IPS DF 4.7 (cell line): Measurements from ENCODE around the gene MTA1.

Experiments
- DNase-seq: peaks from one replicate; pipeline ENCODE4 v3.0.0-alpha.2; 2013; ENCODE audit warnings: low spot score; ENCODE audit errors: extremely low read depth

Gene MTA1

GRCh38 chr14:105408592-105408991 is 11.0 kb upstream of the MTA1 start:
- no peak for DNase-seq

- DNase-seq = no peak
Measured at GRCh38 chr14:105409364-105409763, 10.3 kb upstream of the MTA1 start.

GRCh38 chr14:105410642-105411016 is 9.0 kb upstream of the MTA1 start:
- no peak for DNase-seq

- DNase-seq = no peak
Measured at GRCh38 chr14:105411017-105411941, 8.3 kb upstream of the MTA1 start.

- DNase-seq = no peak
Measured at GRCh38 chr14:105411985-105412770, 7.4 kb upstream of the MTA1 start.

GRCh38 chr14:105412771-105413543 is 6.7 kb upstream of the MTA1 start:
- no peak for DNase-seq

- no peak for DNase-seq
Measured at GRCh38 chr14:105413544-105413886, 6.1 kb upstream of the MTA1 start.

- DNase-seq = no peak
Measured at GRCh38 chr14:105414456-105415371, 4.9 kb upstream of the MTA1 start.

- no peak for DNase-seq
Measured at GRCh38 chr14:105415481-105416428, 3.9 kb upstream of the MTA1 start.

- no peak for DNase-seq
Measured at GRCh38 chr14:105416671-105417070, 3.0 kb upstream of the MTA1 start.

GRCh38 chr14:105417690-105418121 is 1.9 kb upstream of the MTA1 start:
- no peak for DNase-seq

GRCh38 chr14:105418269-105419194 is 1.1 kb upstream of the MTA1 start:
- DNase-seq = no peak

- no peak for DNase-seq
Measured at GRCh38 chr14:105420101-105420973, 710 bp downstream of the MTA1 start.

GRCh38 chr14:105420974-105421674 is 1.5 kb downstream of the MTA1 start:
- DNase-seq = no peak

GRCh38 chr14:105421723-105422615 is 2.3 kb downstream of the MTA1 start:
- no peak for DNase-seq
